HEK293 (cell line): ENCODE results near the gene RNF123.

Experiments used
- KLF9 ChIP-seq: fragments of 450-650 bp; formaldehyde crosslinking; IDR thresholded peaks from 2 replicates; pipeline ENCODE4 v1.5.1; 2016; ENCODE audit warnings: missing biosample characterization, missing genetic modification characterization, low read depth
- MYNN ChIP-seq: fragments of 450-650 bp; formaldehyde crosslinking; IDR thresholded peaks from 2 replicates; pipeline ENCODE4 v1.5.1; 2016; ENCODE audit warnings: missing biosample characterization, missing genetic modification characterization, borderline replicate concordance
- SP2 ChIP-seq: fragments of 450-650 bp; formaldehyde crosslinking; IDR thresholded peaks from 2 replicates; pipeline ENCODE4 v1.5.1; 2016; ENCODE audit warnings: missing biosample characterization, missing genetic modification characterization
- TCF7L2 ChIP-seq: IDR thresholded peaks from 2 replicates; pipeline ENCODE4 v1.6.1; 2011; ENCODE audit warnings: low read depth, mild to moderate bottlenecking, inconsistent platforms, low read length, moderate library complexity, borderline replicate concordance
- ZNF791 ChIP-seq: fragments of 450-650 bp; formaldehyde crosslinking; IDR thresholded peaks from 2 replicates; pipeline ENCODE4 v1.5.1; 2016; ENCODE audit warnings: missing biosample characterization, missing genetic modification characterization
- ZSCAN23 ChIP-seq: fragments of 450-650 bp; formaldehyde crosslinking; IDR thresholded peaks from 2 replicates; pipeline ENCODE4 v1.5.1; 2016; ENCODE audit warnings: missing biosample characterization, missing genetic modification characterization
- TF ChIP-seq, protein P1 (sequence below): fragments of 450-650 bp; formaldehyde crosslinking; IDR thresholded peaks from 2 replicates; pipeline ENCODE4 v1.5.1; 2016; ENCODE audit warnings: missing biosample characterization, missing genetic modification characterization
- TF ChIP-seq, protein P2 (sequence below): fragments of 450-650 bp; formaldehyde crosslinking; IDR thresholded peaks from 2 replicates; pipeline ENCODE4 v1.5.1; 2016; ENCODE audit warnings: missing biosample characterization, missing genetic modification characterization
- TF ChIP-seq, protein P3 (sequence below): fragments of 450-650 bp; formaldehyde crosslinking; IDR thresholded peaks from 2 replicates; pipeline ENCODE4 v1.5.1; 2016; ENCODE audit warnings: missing biosample characterization, missing genetic modification characterization

DNA sequence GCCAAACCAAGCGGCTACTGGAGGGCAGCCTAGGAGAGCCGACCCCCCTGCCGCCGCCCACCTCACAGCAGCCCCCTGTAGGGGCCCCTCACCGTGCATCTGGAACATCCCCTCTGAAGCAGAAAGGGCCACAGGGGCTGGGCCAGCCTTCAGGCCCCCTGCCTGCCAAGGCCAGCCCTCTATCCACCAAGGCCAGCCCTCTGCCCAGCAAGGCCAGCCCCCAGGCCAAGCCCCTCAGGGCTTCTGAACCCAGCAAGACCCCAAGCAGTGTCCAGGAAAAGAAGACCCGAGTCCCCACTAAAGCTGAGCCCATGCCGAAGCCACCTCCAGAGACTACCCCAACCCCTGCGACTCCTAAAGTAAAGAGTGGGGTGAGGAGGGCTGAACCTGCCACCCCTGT, 38.7 kb upstream of the RNF123 start:
- TF ChIP-seq, protein P1, sequence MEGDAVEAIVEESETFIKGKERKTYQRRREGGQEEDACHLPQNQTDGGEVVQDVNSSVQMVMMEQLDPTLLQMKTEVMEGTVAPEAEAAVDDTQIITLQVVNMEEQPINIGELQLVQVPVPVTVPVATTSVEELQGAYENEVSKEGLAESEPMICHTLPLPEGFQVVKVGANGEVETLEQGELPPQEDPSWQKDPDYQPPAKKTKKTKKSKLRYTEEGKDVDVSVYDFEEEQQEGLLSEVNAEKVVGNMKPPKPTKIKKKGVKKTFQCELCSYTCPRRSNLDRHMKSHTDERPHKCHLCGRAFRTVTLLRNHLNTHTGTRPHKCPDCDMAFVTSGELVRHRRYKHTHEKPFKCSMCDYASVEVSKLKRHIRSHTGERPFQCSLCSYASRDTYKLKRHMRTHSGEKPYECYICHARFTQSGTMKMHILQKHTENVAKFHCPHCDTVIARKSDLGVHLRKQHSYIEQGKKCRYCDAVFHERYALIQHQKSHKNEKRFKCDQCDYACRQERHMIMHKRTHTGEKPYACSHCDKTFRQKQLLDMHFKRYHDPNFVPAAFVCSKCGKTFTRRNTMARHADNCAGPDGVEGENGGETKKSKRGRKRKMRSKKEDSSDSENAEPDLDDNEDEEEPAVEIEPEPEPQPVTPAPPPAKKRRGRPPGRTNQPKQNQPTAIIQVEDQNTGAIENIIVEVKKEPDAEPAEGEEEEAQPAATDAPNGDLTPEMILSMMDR (tag by site-specific recombination) = no peak
- no peak for TF ChIP-seq ZNF791 (tag by site-specific recombination)
- TF ChIP-seq ZSCAN23 (tag by site-specific recombination) = no peak
- no peak for TF ChIP-seq KLF9 (tag by site-specific recombination)
- no peak for TF ChIP-seq SP2 (tag by site-specific recombination)
- TF ChIP-seq, protein P2, sequence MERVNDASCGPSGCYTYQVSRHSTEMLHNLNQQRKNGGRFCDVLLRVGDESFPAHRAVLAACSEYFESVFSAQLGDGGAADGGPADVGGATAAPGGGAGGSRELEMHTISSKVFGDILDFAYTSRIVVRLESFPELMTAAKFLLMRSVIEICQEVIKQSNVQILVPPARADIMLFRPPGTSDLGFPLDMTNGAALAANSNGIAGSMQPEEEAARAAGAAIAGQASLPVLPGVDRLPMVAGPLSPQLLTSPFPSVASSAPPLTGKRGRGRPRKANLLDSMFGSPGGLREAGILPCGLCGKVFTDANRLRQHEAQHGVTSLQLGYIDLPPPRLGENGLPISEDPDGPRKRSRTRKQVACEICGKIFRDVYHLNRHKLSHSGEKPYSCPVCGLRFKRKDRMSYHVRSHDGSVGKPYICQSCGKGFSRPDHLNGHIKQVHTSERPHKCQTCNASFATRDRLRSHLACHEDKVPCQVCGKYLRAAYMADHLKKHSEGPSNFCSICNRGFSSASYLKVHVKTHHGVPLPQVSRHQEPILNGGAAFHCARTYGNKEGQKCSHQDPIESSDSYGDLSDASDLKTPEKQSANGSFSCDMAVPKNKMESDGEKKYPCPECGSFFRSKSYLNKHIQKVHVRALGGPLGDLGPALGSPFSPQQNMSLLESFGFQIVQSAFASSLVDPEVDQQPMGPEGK = no peak
- no peak for TF ChIP-seq MYNN (tag by site-specific recombination)
- TF ChIP-seq, protein P3, sequence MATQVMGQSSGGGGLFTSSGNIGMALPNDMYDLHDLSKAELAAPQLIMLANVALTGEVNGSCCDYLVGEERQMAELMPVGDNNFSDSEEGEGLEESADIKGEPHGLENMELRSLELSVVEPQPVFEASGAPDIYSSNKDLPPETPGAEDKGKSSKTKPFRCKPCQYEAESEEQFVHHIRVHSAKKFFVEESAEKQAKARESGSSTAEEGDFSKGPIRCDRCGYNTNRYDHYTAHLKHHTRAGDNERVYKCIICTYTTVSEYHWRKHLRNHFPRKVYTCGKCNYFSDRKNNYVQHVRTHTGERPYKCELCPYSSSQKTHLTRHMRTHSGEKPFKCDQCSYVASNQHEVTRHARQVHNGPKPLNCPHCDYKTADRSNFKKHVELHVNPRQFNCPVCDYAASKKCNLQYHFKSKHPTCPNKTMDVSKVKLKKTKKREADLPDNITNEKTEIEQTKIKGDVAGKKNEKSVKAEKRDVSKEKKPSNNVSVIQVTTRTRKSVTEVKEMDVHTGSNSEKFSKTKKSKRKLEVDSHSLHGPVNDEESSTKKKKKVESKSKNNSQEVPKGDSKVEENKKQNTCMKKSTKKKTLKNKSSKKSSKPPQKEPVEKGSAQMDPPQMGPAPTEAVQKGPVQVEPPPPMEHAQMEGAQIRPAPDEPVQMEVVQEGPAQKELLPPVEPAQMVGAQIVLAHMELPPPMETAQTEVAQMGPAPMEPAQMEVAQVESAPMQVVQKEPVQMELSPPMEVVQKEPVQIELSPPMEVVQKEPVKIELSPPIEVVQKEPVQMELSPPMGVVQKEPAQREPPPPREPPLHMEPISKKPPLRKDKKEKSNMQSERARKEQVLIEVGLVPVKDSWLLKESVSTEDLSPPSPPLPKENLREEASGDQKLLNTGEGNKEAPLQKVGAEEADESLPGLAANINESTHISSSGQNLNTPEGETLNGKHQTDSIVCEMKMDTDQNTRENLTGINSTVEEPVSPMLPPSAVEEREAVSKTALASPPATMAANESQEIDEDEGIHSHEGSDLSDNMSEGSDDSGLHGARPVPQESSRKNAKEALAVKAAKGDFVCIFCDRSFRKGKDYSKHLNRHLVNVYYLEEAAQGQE (tag by site-specific recombination) = no peak
- TF ChIP-seq TCF7L2 = no peak
